ENCODE measurements around the gene PTPRZ1.

The PTPRZ1 gene

GRCh38 chr7:121833991-121834390, 39.0 kb upstream of the PTPRZ1 start (continued):
- TF ChIP-seq ZBTB10 (tag by site-specific recombination; IDR thresholded peaks at IDR 0.05) (no peak), OSR2 (tag by site-specific recombination; IDR thresholded peaks at IDR 0.05) (no peak)

- Histone ChIP-seq H3K4me1 (ENCODE audit: control insufficient read depth, insufficient read depth, low read length) (no peaks in the 10 kb centered on the region), H3K27ac (ENCODE audit: extremely low read depth, low read depth, low read length) (no peak overlapping the region), H3K4me3 (ENCODE audit: low read depth, low read length) (no peak overlapping the region), H3K36me3 (ENCODE audit: control insufficient read depth in 2 of 2, insufficient read depth in 1 of 2, low read length in 2 of 2) (no peaks in the 10 kb centered on the region), H3K9me3 (ENCODE audit: control insufficient read depth, insufficient read depth, low read depth, low read length) (no peaks in the 10 kb centered on the region)
- ChIA-PET POLR2A (no interaction called here), CTCF (interaction anchor here (1.2 kb wide), 1 partner anchor 157 kb away, joined by 5 read pairs; no protein-coding TSS in a partner anchor)
- TF ChIP-seq SETDB1 (IDR thresholded peaks at IDR 0.05; ENCODE audit: insufficient read length, low read length) (no peak), ZNF600 (tag by site-specific recombination; IDR thresholded peaks at IDR 0.05) (no peak), PRDM10 (tag by site-specific recombination; IDR thresholded peaks at IDR 0.05) (no peak), ZNF561 (tag by site-specific recombination; IDR thresholded peaks at IDR 0.05; ENCODE audit: borderline replicate concordance) (no peak), ZBTB48 (tag by site-specific recombination; IDR thresholded peaks at IDR 0.05) (no peak), IKZF3 (tag by site-specific recombination; IDR thresholded peaks at IDR 0.05) (no peak), ZNF654 (tag by site-specific recombination; IDR thresholded peaks at IDR 0.05; ENCODE audit: low read depth) (no peak), ZNF311 (tag by site-specific recombination; IDR thresholded peaks at IDR 0.05; ENCODE audit: borderline replicate concordance) (no peak), ZNF341 (tag by site-specific recombination; IDR thresholded peaks at IDR 0.05; ENCODE audit: low read depth) (no peak), GLIS1 (tag by site-specific recombination; IDR thresholded peaks at IDR 0.05) (no peak)
Measured at GRCh38 chr7:121837462-121837861, 35.5 kb upstream of the PTPRZ1 start.

GRCh38 chr7:121847041-121847440, 25.9 kb upstream of the PTPRZ1 start:
- ChIA-PET CTCF (interaction anchor here (0.9 kb wide), 1 partner anchor 148 kb away, joined by 3 read pairs; no protein-coding TSS in a partner anchor), POLR2A (no interaction called here)
- no peaks in the 10 kb centered on the region for H3K9me3 ChIP-seq (ENCODE audit: control insufficient read depth, insufficient read depth, low read depth, low read length)
- no peak overlapping the region for H3K4me3 ChIP-seq (ENCODE audit: low read depth, low read length)
- TF ChIP-seq SP3 (tag by site-specific recombination; IDR thresholded peaks at IDR 0.05) (no peak), ZNF148 (tag by site-specific recombination; IDR thresholded peaks at IDR 0.05; ENCODE audit: borderline replicate concordance) (no peak), ZNF623 (tag by site-specific recombination; IDR thresholded peaks at IDR 0.05) (no peak), ZNF350 (tag by site-specific recombination; IDR thresholded peaks at IDR 0.05) (no peak), ZNF626 (tag by site-specific recombination; IDR thresholded peaks at IDR 0.05) (no peak), HOXD13 (CRISPR knock-in tag; IDR thresholded peaks at IDR 0.05; ENCODE audit: borderline replicate concordance) (no peak), KLF10 (tag by site-specific recombination; IDR thresholded peaks at IDR 0.05) (no peak), ZIC2 (tag by site-specific recombination; IDR thresholded peaks at IDR 0.05) (no peak)
- H3K27ac ChIP-seq (ENCODE audit: extremely low read depth, low read depth, low read length), result no peak overlapping the region
- no peaks in the 10 kb centered on the region for H3K36me3 ChIP-seq (ENCODE audit: control insufficient read depth in 2 of 2, insufficient read depth in 1 of 2, low read length in 2 of 2)
- no peaks in the 10 kb centered on the region for H3K4me1 ChIP-seq (ENCODE audit: control insufficient read depth, insufficient read depth, low read length)
